GM23248 (cell line): ENCODE results near the gene ZNF555.

Source experiments
- EZH2 ChIP-seq: fragments of 200-600 bp; sonication (generic); IDR thresholded peaks from 2 replicates; pipeline ENCODE4 v1.6.1; 2018; ENCODE audit warnings: antibody characterized with exemption, mild to moderate bottlenecking; ENCODE audit not compliant: insufficient read depth, poor library complexity, severe bottlenecking
- EZH2phosphoT487 ChIP-seq: fragments of 200-600 bp; sonication (generic); IDR thresholded peaks from 2 replicates; pipeline ENCODE4 v1.6.1; 2018; ENCODE audit warnings: antibody characterized with exemption, moderate library complexity, mild to moderate bottlenecking, low read depth; ENCODE audit not compliant: insufficient read depth

DNA sequence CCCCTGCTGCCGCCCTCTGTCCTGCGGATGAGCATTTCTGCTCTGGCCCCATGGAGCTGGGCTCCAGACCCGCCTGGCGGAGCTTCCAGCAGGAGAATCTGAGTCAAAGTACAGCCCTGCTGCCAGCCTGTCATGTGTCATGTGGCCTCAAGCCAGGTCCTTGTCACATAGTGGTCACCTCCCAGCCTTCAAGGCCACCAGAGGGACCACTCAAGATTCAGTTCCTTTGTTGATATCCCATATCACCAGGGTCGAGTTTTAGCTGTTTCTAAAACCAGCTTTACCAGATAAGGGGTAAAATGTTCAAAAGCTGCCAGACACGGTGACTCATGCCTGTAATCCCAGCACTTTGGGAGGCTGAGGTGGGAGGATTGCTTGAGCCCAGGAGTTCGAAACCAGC is 42.5 kb upstream of the ZNF555 start:
- no peak for TF ChIP-seq EZH2
- TF ChIP-seq EZH2phosphoT487 = no peak
